GM21381 (cell line): ENCODE results near the gene CERK.

ENCODE experiments used
- ATAC-seq: cut with Tn5 transposase; IDR thresholded peaks from one replicate; pipeline ENCODE4 v1.9.1; 2021; ENCODE audit warnings: mild to moderate bottlenecking, moderate library complexity; ENCODE audit not compliant: unreplicated experiment

CERK gene

GRCh38 chr22:46732513-46732912, 5.5 kb downstream of the CERK start:
- no peak for ATAC-seq

DNA sequence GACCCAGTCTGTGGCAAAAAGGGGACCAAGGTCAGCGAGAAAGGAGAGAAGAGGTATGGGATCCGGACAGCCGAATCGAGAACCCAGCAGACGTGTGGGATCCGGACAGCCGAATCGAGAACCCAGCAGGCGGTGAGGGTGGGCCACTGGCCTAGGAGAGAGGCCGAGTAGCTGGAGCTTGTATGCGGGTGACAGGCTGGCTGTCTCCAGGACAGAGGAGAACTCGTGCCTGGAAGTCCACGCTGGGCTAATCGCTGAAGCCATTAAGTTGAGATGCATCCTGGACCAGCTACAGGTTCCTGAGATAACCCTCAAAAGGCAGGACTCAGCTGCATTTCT, 6.0 kb downstream of the CERK start:
- no peak for ATAC-seq

DNA sequence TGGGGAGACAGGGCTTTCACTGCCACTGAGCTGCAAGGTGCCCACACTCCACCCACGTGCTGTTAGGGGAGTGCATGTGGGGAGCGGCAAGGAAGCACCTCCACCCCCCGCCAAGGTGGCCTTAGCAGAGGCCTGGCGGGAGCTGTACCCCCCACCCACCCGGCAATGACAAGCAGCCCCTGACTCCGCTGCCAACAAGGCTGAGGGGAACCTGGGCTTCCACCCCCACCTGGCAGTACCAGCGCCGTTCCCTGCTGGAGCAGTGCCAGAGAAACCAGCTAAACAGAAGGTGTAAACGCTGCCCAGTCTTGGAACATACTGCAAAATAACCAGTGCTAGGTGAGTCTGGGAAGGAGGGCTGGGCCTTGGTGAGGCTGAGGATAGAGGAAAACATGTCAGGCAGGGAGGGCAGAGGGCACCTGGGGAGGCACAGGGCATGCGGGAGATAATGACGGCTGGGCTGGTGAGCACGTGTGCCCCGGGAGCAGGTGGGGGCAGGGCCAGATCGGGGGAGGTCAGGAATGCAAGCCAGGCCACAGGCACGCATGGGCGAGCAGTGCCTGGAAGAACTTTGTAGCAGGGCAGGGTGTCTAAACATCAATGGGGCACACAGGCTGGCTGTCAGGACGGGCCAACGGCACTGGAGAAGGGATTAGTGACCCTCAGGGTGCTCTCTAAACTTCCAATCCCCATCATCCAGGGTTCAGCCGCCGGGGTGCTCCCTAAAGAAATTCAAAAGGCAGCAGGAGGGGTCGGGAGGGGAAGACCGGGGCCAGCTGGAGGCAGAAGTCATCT, 6.6 kb downstream of the CERK start:
- no peak for ATAC-seq

GRCh38 chr22:46730568-46731245, 7.3 kb downstream of the CERK start:
- no peak for ATAC-seq

DNA sequence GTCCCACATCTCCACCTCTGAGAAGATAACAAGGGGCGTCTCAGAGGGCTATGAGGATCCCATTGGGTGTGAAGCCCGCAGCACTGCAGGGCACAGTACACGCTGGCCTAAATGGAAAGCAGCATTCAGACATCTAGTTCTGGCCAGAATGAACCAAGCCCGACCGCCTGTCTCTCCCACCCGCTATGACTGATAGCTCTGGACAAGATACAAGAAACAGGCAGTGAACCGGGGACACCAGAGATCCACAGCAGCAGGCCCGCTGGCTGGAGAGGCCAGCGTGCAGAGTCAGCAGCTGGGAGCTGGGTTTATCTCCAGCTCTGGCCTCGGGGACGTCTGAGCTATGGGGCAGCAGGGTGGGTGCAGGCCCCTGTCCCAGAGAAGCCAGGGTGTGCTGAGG, 9.6 kb downstream of the CERK start:
- no peak for ATAC-seq

DNA sequence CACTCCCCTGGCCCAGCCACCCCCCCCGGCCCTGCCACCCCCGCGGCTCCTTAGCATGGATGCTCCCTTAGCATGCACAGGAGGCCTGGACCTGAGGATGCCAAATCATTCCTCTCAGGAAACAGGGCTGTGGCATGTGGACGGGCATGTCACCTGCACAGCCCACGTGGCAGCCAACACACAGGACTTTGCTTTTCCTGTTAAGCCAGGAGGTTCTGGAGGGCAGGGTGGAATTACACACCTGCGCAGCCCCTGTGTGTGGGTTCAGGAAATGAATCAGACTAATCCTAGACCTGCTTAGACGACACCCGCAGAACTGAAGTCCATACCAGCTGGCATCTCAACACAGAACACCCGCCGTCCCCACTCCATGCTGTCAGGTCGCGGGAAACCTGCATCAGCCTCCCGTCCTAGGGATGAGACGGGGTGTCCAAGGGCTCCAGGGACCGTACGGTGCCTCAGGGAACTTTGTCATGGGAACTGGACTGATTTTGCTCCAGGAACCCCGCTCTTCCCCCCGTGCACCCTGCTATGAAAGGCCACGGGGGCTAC, 10.2 kb downstream of the CERK start:
- ATAC-seq: no peak

DNA sequence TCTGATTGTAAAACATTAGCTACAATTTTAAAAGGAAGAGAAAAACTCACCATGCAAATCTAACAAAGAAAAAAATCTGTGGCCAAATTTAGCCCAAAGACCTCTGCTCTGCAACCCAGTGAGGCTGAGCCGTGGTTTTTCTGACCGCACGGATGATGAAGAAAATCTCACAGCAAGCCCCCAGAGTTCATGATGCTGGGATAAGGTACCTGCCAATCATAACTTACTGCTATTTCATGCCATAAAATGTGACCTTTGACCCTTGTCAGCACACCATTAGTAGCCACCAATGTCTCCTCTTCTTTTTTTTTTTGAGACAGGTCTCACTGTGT, 11.1 kb downstream of the CERK start:
- ATAC-seq: no peak

GRCh38 chr22:46726066-46726985, 11.7 kb downstream of the CERK start:
- no peak for ATAC-seq

- no peak for ATAC-seq
These were observed 13.0 kb downstream of the CERK start for GRCh38 chr22:46725096-46725495.

DNA sequence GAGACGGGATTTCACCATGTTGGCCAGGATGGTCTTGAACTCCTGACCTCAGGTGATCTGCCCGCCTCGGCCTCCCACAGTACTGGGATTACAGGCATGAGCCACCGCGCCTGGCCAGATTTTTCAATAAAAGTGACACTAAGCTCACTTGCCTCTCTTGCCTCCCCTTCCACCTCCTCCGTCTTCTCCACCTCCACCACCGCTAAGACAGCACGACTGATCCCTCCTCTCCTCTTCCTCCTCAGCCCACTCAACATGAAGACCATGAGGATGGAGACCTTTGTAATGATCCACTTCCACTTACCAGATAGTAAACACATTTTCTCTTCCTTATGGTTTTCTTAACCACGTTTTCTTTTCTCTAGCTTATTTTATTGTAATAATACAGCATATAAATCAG, 14.2 kb downstream of the CERK start:
- no peak for ATAC-seq

DNA sequence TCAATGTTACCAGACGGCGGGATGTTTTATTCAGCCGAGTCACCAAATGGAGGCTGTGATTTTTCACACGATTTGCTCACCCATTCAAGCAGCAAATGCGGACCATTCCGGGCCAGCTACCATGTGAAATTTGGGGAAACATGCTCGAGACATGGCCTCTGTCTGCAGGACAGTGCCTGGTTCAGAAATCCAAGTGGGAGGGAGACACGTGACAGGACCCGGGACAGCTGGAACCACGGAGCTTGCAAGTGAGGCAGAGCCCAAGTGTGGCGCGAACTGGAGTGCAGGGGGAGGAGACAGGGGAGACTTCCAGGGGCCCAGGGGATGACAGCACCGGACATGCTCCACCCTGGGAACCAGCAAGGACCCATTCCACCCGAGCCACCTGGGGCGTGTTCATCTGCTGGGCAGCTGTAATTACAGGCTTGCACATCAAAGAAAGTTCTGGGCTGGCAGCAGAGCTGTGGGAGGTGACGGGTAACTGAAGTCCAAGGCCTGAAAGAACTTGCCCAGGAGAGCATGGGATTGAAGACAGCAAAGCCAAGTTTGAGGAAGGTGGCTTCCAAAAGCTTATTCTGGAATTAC, 16.5 kb downstream of the CERK start:
- ATAC-seq: no peak

DNA sequence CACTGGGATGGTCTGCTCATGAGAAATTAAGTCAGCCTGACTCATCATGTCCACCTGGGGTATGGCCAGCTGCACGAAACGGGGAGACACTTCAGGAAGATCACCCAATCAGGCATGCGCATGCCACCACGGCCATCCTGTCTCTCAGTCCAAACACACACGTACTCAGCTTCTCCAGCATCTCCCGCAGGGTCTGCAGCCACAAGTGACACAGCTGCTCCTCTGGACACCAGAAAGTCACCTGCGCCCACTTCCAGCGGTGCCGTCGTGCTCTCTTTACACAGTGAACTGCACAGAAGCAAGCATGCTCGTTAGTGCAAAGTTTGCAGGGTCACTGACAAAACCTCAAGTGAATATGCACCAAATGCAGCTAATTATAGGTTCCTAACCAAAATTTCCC, 18.1 kb downstream of the CERK start:
- ATAC-seq: no peak

DNA sequence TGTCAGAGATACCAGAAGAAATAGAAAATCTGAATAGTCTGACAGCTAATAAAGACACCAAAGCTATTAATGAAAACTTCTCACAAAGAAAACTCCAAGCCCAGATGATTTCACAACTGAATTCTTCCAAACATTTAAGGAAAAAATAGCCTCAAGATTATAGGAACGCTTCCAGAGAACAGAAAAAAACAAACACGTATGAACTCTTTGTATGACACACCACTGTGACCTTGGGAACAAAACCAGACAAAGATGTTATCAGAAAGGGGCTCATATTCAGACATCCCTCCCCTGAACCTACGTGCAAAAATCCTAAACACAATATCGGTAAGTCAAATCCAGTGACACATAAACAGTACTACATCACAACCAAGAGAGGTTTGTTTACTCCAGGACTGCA, 23.5 kb downstream of the CERK start:
- ATAC-seq: no peak

DNA sequence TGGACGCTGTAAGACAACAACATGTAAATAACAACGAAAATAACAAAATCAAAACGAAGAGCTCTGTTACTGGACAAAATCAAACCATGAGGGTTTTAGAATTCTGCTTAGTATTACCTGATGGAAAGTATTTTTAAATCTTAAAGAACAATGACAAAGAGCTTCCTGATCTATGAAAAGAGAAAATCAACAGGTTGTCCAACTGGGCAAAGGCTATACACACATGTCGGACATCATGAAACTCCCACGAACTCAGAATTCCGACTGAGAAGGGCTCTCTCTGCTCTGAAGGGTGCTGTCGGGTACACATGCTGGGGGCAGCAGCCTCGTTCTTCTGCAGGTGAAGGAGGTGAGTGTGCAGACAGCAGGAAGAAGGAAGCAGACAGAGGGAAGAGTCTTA, 25.8 kb downstream of the CERK start:
- ATAC-seq: no peak

DNA sequence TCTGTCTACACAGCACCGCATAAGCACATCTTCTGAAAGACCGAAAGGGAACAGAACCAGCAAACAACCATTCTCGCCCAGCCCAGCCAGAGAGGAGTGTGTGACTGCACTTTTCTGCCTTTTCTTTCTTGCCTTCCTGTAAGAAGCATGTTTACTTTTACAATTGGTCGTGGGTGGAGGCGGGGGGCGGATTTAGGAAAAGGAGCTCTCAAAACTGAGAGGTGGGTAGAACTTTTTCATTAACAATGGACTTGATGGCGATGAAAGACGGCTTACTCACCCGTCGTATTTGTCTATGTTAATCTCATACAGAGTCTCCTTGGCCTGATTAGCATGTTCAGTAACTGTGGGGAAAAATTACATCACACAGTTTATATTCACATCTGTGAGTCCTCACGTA, 27.2 kb downstream of the CERK start:
- no peak for ATAC-seq

GRCh38 chr22:46708766-46709330, 29.2 kb downstream of the CERK start:
- no peak for ATAC-seq

GRCh38 chr22:46707827-46708570, 30.1 kb downstream of the CERK start:
- ATAC-seq: no peak

DNA sequence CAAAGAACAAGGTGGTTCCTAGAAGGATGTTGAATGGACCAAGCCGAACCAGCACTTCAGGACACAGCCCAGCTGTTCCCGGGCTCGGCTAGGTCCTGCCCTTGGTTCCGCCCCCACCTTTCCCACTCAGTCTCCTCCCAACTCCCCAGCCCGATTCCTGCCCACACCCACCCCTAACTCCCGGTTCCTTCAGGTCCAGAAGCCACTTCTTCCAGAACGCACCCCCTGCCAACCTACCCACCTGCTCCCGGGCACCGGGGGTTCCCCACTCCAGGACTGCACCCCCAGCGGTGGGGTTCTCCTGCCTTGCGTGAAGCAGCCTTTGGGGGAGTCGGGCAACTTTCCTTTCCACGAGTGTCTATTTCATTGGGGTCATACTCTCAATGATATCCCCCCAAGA, 30.7 kb downstream of the CERK start:
- ATAC-seq: no peak

DNA sequence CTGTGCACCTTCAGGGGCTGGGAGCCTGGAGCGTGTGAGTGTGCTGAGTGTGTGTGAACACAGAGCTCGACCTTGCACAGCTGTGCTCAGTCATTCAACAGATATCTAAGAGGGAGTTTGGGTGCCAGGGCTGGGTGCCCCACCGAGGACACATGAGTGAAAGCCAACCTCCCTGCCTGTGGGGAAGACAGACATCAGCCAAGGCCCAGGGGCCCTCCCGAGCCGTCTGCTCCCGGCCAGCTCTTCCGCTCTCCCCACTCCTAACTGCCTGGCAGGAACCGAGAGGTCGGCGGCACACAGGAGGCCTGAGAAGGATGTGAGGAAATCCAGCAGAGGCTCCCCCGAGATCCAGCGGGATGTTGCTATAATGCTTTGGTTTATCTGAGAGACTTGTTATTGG, 32.0 kb downstream of the CERK start:
- ATAC-seq: no peak

GRCh38 chr22:46703996-46704370, 34.1 kb downstream of the CERK start:
- ATAC-seq: no peak
